ENCODE measurements around the gene HECW1.
"Not testable (repeated sequence)": the region's sequence is repeated elsewhere in the genome, so short reads cannot be mapped to it uniquely, and the experiment has no call there.

HECW1 gene

DNA sequence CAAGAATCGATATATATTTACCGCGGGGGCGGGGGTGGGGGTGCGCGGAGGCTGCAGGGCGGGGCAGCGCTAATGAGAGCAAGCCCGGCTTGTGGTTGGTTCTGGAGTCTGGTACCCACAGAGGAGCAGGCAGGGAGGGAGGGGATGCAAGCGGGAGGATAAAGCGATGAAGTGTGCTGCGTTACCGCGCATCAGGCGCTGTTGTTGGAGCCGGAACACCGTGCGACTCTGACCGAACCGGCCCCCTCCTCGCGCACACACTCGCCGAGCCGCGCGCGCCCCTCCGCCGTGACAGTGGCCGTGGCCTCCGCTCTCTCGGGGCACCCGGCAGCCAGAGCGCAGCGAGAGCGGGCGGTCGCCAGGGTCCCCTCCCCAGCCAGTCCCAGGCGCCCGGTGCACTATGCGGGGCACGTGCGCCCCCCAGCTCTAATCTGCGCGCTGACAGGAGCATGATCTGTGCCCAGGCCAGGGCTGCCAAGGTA lies at the start of gene HECW1:
TSS of gene HECW1 (plus strand) at position 189 of the 482 bp plus-strand sequence. CDS start 131,259 bp downstream, outside the sequence.
- no peak for DNase-seq

DNA sequence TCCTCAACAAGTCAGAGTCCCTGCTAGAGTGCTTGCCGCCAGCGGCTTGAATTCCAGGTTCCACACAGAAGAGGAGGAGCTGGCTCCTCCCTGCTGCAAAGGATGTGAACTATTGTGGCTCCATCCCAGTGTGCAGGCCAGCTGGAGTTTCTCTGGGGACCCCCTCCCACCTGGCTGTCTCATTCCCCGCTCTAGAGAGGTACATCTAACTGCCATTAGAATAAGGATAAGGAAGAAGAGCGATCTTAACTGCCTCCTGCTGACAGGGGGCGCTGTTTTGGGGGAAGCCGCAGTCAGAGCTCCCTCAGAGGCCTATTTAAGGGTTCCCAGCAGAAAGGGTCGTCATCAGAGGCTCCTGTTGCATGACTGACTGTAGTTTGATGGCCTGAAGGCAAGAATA lies 40.8 kb upstream of the HECW1 start:
- peak; percentile 23 for DNase-seq

DNA sequence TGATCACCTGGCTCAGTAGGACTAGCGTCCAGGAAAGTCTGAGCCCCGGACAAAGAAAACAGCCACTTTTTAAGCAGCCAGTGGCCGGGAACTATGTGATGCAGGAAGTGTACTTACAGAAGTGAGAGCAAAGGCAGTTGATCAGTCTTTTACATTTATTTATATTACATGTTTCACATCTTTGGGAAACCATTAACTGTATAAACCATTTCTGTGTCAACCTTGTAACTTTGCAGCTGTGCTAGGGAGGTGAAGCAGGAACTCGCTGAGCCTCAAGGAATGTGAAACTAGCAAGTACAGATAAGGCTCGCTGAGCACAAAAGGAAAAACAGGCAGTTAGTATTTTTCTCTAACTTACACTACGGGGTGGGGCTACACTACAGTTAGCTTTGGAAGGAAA lies 39.9 kb upstream of the HECW1 start:
- no peak for DNase-seq

DNA sequence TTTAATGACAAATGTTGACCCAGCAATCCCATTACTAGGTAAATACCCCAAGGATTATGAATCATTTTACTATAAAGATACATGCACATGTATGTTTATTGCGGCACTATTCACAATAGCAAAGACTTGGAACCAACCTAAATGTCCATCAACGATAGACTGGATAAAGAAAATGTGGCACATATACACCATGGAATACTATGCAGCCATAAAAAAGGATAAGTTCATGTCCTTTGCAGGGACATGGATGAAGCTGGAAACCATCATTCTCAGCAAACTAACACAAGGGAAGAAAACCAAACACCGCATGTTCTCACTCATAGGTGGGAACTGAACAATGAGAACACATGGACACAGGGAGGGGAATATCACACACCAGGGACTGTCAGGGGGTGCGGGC lies 38.6 kb upstream of the HECW1 start:
- not testable (repeated sequence) for DNase-seq

DNA sequence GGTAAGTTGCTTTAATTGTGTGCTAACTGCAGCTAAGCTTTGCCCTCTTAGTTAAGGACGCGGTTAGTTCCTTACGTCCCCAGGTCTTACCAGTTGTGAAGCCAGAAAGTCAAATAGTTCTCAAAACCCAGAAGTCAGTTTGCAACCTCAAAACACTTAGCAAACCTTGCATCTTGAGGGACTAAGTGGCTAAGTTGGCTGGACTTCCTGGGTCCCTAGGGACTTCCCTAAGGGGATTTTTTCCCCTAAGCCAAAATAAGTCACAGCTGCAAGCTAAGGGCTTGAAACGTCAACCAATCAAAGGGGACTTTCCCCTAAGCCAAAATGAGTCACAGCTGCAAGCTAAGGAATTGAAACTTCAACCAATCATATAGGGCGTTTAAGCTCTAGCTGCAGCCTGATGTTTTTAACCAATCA lies 36.2 kb upstream of the HECW1 start:
- DNase-seq, result peak; percentile 33

DNA sequence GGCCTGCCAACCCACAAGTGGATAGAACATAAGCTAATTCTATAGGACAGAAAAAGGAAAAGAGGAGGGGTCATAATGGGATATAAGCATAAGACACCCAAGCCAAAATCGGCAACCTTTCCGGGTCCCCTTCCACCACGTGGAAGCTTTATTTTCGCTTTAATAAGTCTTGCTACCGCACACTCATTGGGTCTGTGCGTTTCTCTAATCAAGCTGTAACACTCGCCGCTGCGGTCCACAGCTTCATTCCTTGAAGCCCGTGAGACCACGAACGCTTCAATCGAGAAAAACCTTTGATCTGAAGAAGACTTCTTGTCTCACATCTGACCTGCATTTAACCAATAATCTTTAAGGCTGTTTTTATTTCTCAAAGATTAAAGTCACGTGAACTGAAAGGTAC lies 35.8 kb upstream of the HECW1 start:
- no peak for DNase-seq

DNA sequence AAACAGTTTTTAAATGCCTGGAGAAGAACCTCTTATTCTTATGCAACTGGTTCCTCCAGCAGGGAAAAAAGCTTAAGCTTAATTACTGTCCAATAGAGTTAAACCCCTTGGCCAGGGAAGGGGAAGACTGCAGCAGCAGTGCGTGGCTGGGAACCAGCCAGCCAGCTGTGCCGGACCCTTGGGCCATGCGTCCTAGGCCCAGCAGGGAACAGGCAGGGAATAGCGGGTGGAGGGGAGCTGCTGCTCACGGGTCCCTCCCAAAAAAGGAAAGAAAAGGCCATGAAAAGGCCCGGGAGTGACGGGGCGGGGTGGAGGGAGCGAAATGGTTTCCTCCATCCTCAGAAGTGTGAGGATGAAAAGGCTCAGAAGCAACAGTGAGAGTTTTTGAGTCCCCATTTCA lies 35.2 kb upstream of the HECW1 start:
- no peak for DNase-seq

DNA sequence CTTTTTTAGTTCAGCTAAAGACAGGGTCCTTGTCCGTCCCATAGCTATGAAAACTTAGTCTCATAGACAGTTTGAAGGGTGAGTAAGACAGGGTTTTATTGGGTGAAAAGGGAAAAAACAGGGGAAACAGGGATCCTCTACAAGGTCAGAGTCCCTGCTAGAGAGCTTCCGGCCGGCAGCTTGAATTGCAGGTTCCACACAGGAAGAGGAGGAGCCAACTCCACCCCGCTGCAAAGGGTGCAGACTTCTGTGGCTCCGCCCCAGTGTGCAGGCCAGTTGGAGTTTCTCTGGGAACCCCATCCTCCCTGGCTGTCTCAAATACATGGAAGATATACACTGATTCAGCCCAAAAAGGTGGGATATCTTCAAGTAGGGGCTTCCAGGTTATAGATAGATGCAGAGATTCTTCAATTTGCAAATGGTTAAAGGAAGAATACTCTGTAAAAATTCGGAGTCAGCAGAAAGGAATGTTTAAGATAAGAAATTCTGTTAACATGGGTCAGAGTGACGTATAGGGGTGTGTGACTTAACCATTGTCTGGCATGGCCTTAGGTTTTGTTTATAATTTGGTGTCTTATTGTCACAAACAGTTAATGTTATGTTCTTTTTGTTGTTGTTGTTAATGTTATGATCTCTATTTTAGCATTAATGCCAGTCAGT lies 34.6 kb upstream of the HECW1 start:
- no peak for DNase-seq

DNA sequence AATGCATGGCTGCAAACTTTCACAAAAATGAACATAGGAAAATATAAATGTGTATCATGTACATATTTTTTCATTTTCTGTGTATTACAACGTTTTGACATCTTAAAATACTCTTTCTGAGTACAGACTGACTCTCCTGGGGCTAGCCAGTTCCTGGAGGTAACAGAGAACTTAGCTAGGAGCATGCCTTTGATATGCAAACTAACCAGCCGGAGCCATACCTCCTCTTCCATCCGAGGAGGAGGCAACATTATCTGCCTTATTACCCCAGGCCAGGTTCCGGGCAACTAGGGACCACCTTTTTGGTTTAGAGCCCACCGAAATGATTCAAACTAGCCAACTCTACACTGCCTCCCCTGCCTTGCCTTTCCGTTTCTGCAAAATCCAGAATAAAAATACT lies 33.7 kb upstream of the HECW1 start:
- no peak for DNase-seq

DNA sequence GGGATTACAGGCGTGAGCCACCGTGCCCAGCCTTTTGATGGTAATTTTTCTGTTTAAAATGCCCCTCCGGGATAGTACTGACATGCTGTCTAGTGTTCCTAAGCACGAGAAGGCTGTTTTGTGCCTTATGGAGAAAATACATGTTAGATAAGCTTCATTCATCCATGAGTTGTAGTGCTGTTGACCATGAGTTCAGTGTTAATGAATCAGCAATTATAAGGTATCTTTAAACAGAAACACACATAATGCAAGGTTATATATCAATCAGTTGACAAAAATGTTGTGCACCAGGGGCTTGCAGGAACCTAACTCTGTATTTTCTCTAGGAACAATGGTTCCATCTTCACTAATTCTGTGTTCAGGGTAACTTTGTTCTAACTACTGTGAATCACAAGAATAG lies 30.8 kb upstream of the HECW1 start:
- no peak for DNase-seq

DNA sequence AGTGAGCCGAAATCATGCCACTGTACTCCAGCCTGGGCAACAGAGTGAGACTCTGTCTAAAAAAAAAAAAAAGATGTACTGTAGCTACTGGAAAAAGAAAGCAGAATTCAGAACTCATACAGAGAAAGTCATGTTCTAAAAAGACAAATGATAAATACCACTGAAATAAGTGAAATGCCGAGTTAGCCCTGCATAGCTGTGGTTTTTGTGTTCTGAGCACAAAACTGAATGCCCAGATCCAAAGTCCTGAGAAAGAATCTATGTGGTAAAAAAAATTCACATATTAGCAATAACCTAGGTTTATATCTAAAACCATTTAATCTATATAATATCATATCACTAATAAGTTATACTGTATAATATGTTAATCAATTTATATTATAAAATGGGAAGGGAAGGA lies 29.3 kb upstream of the HECW1 start:
- DNase-seq, result no peak

DNA sequence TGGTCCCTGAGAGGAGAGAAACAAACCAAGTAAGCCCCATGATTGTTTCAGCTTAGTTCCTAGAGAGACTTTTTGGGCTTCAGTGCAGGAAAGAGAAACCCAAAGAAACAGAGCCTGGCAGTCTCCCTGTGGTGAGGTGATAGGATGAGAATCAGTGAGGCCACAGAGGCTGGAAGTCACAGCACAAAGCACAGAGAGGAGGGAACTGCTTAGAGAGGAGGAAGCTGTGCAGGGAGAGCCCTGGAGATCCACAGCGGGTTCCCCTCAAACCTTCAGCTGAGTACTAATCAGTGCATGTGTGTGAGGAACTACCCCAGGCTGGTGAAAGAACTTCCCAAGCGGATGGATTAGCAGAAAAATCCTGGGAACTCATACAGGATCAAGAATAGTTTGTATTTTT lies 27.4 kb upstream of the HECW1 start:
- DNase-seq, result no peak

DNA sequence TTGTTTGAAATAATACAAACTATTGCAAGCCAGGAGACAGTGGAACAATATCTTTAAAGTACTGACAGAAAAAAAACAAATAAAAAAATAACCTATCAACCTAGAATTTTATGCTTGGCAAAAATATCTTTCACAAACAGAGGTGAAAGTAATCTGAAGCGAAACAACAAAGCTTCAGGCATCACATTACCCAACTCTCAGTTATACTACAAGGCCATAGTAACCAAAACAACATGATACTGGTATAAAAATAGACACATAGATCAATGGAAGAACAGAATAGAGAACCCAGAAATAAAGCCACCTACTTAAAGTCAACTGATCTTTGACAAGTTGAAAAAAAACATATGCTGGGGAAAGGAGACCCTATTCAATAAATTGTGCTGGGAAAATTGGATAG lies 26.5 kb upstream of the HECW1 start:
- no peak for DNase-seq

DNA sequence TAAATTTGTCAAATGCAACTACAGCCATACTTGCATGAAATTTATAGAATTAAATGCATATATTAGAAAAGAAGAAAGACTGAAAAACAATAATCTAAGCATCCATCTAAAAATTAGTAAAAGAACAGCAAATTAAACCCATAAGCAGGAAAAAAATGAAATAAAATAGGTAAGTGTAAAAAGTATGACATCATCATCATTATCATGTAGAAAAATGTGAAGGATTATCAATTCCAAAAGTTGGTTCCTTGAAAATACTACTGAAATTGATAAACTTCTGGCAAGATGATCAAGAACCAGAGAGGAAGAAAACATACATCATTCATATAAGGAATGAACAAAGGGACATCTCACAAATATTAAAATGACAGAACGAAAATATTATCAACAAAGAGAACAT lies 19.6 kb upstream of the HECW1 start:
- no peak for DNase-seq

DNA sequence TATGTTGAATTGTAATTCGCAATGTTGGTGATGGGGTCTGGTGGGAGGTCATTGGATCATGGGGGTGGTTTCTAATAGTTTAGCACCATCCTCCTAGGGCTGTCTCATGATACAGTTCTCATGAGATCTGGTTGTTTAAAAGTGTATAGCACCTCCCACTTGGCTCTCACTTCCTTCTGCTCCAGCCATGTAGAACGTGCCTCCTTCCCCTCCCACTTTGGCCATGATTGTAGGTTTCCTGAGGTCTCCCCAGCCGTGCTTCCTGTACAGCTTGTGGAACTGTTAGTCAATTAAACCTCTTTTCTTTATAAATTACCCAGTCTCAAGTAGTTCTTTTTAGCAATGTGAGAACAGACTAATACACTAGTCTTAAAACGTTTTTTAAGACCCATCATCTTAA lies 15.6 kb upstream of the HECW1 start:
- no peak for DNase-seq

DNA sequence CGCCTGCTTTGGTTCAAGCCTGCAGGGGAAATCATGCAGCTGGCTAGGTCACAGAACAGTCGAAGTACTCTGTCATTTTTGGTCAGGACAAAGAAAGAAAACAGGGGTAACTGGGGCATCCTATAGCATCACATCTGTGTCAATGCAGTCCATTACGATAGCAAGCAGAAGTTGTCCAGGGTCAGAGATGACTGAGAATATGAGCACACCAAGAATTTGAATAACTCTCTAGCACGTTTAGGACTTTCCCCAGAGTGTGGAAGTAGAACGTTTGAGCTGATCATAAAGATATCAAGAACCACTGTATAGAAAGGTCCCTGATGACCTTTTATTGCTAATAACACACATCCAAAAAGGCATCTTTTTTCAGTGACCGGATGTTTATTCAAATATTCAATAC lies 12.7 kb upstream of the HECW1 start:
- no peak for DNase-seq

DNA sequence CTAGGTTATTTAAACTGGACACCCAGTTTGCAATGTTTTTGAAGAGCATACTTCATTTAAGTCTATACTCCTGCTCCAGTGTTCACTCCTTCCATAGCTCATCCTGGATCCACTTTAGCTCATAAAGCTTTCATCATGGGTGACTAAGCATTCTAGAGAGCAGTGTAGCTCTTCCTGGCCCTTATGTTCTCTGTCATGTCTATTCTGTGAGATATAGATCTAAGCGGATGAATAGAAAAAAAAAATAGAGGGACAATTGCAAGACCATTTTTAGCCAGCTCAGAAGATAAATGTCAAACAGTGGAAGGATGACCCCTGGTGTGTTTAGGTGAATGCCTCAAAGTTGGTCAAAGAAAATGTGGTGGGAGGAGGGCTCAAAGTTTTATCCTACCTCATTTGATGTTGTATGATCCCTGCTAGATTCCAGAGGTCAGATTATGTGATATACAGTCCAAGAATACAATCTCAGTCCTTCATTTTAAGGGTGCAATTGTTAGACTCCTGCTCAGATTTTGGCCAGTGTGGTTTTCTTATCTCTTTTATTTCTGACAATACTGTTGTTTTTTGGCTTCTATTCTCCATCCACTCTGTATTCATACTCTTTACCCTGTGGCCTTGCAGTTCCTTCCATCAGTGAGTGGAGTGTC lies 7.5 kb upstream of the HECW1 start:
- no peak for DNase-seq

DNA sequence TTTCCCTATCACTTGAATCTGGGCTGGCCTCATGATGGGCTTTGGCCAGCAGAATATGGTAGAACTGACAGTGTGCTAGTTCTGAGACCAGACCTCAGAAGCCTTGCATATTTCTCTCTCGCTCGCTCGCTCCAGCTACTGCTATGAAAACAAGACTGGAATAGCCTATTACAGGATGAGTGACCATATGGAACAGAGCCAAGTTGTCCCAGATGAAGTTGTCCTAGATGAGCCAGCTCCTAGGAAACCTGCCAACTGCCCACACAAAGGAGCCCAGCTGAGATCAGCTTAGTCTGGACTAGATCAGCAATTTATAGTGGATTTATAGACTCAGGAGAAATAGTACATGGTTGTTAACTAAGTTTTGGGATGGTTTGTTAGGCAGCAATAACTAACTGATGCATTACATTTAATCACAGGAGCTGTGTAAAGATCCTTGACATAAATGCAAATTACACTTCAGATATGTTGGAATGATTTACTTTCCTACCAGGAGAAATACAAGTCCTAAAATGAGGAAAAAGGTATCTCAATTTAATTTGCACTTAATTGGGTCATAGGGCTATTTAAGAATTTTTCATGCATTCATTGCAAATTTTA lies 6.8 kb upstream of the HECW1 start:
- DNase-seq, result no peak

DNA sequence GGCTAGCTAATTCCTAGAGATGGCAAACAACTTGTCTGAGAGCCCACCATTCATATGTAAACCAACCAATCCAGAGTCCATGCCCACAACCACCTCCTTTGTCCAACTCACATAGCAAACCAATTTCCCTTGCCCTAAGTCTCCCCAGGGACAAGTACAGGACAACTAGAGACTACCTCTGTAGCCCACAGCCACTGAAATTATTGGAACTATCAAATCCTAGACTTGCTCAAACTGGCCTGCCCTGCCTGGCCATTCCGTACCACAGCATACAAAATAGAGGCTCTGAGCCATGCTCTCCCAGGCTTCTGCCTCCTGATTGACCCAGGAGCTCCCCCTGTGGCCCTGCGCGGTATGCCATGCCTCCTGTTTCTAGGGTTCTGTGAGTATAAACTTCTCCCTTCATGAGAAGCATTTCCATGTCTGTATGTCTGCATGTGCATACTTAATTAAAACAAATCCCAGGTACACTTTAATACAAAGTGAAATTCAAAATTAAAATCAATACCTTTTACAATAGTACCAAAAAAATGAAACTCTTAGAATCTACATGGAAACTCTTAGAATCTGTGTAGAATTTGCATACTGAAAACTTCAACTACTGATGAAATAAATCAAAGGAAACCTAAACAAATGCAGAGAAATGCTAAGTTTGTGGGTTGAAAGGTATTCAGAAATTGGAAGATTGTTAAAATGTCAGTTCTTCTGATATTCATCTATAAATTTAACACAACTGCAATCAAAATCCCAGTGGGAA lies 4.0 kb upstream of the HECW1 start:
- DNase-seq, result peak; percentile 57

DNA sequence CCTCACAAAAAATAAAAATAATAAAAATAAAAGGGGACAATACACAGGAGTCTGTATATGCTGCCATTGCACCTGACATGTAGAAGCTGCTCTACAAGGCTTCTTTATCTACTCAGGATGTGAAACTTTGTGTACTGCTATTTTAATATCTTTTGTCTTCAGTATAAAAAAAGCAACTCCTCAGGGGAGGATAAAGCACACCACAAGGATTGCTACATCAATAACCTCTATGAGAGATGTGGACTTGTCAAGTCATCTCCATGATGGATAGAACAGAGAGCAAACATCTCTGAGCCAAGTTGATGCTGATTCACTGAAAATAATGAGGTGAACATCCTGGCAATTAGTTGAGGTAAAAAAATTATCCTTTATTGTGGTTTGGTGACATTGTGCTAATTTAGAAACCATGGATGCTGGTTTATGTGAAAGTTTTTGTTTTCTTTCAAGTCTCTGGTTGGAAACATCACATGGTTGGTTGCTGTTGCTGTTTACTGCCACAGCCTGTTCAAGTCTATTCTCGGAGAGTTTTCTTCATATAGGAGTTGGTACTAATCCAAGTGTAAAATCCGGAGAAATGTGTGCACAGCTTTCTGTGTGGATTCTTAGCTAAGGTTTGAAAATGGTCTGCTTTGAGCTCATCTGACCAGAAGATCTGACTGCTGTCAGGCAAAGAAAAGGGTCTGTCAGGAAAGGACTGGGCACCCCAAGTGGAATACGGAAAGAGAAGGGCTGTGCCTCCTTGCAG lies 1.5 kb upstream of the HECW1 start:
- no peak for DNase-seq

DNA sequence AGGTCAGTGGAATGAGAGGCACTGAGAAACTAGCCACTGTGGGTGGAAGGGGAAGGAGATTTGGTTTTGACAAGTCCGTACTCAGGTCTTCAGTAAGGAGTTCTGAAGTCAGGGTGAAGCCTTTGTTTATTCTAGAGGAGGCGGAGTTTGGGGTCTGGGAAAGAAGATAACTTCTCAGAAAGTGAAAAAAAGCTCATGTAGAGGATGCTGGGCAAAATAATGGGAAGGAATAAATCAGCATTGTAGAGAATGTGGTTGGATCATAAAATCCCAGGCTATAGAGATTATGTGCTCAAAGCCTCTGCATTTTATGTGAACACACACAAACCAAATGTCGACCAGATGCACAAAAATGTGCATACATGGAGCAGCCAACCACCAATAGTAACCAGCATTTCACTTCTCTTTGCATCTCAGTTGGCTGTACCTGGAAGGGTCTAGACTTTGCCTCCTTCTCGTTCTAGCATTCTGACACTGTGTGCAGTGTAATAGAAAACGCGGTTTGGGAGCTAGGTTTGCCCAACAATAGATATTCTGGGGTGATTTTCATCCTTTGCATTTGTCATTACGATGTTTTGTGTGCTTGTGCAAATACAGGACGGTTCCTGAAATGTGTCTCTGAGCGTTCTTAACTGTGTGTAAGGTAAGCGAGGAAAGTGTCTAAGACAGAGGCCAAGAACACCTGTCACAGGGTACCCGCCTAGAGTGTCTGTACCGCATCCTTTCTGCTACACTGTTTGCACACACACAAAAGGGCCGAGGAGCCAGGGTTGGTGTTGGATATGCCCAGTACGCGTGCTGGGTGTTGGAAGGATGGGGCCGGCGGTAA lies 603 bp upstream of the HECW1 start:
- DNase-seq, result no peak
